ENCODE measurements around the gene OSGIN1. TPM values are rescaled to one million over a fixed set of nuclear protein-coding genes. Genes with fewer than 3 reads are reported as not detected.

The OSGIN1 gene
- total RNA-seq, 1 donor from 2014 or later: 1.1 TPM

GRCh38 chr16:83970430-83970815 lies 17.4 kb downstream of the OSGIN1 start:
- DNase-seq (ENCODE audit: low read depth) (no peak), FAIRE-seq (no peak)
- peaks cover 10% of the 10 kb centered on the region for H3K27me3 ChIP-seq (ENCODE audit: control insufficient read depth, insufficient read depth, low read length)
- H3K36me3 ChIP-seq (ENCODE audit: control insufficient read depth, insufficient read depth, low read length): peaks cover 2% of the 10 kb centered on the region
- no peak for TF ChIP-seq CTCF (IDR thresholded peaks at IDR 0.05; ENCODE audit: insufficient read depth, low read length, severe bottlenecking)
- H3K4me3 ChIP-seq (ENCODE audit: low read depth, low read length): no peak overlapping the region

GRCh38 chr16:83971165-83972130 lies 18.4 kb downstream of the OSGIN1 start:
- no peak overlapping the region for H3K4me3 ChIP-seq (ENCODE audit: low read depth, low read length)
- FAIRE-seq (no peak), DNase-seq (ENCODE audit: low read depth) (no peak)
- H3K27me3 ChIP-seq (ENCODE audit: control insufficient read depth, insufficient read depth, low read length): peaks cover 10% of the 10 kb centered on the region
- TF ChIP-seq CTCF (IDR thresholded peaks at IDR 0.05; ENCODE audit: insufficient read depth, low read length, severe bottlenecking): no peak
- H3K36me3 ChIP-seq (ENCODE audit: control insufficient read depth, insufficient read depth, low read length): no peaks in the 10 kb centered on the region

GRCh38 chr16:83972256-83973008 lies 19.4 kb downstream of the OSGIN1 start:
- Histone ChIP-seq H3K27me3 (ENCODE audit: control insufficient read depth, insufficient read depth, low read length) (peaks cover 10% of the 10 kb centered on the region), H3K4me3 (ENCODE audit: low read depth, low read length) (no peak overlapping the region), H3K36me3 (ENCODE audit: control insufficient read depth, insufficient read depth, low read length) (no peaks in the 10 kb centered on the region)
- no peak for DNase-seq (ENCODE audit: low read depth)
- FAIRE-seq: no peak
- no peak for TF ChIP-seq CTCF (IDR thresholded peaks at IDR 0.05; ENCODE audit: insufficient read depth, low read length, severe bottlenecking)

GRCh38 chr16:83973077-83973476 lies 20.0 kb downstream of the OSGIN1 start:
- Histone ChIP-seq H3K4me3 (ENCODE audit: low read depth, low read length) (no peak overlapping the region), H3K27me3 (ENCODE audit: control insufficient read depth, insufficient read depth, low read length) (peaks cover 10% of the 10 kb centered on the region), H3K36me3 (ENCODE audit: control insufficient read depth, insufficient read depth, low read length) (no peaks in the 10 kb centered on the region)
- TF ChIP-seq CTCF (IDR thresholded peaks at IDR 0.05; ENCODE audit: insufficient read depth, low read length, severe bottlenecking): no peak
- no peak for FAIRE-seq
- DNase-seq (ENCODE audit: low read depth): no peak

GRCh38 chr16:83973581-83974385 lies 20.7 kb downstream of the OSGIN1 start:
- Histone ChIP-seq H3K36me3 (ENCODE audit: control insufficient read depth, insufficient read depth, low read length) (no peaks in the 10 kb centered on the region), H3K4me3 (ENCODE audit: low read depth, low read length) (no peak overlapping the region), H3K27me3 (ENCODE audit: control insufficient read depth, insufficient read depth, low read length) (peaks cover 10% of the 10 kb centered on the region)
- FAIRE-seq: no peak
- no peak for DNase-seq (ENCODE audit: low read depth)
- no peak for TF ChIP-seq CTCF (IDR thresholded peaks at IDR 0.05; ENCODE audit: insufficient read depth, low read length, severe bottlenecking)

Data from bronchial epithelial cell (primary cell).